Osteocyte (in vitro differentiated cells): ENCODE measurements around the gene HHIP. TPM values are rescaled to one million over a fixed set of nuclear protein-coding genes. Genes with fewer than 3 reads are reported as not detected.

Experiments used
- DNase-seq: peaks from one replicate; pipeline ENCODE4 v3.0.0; 2021; ENCODE audit warnings: mixed read lengths; ENCODE audit not compliant: unreplicated experiment; ENCODE audit errors: extremely low spot score
- H3K27ac Mint-ChIP-seq: one replicate; pipeline ENCODE4 v1.8.0; 2021; ENCODE audit warnings: mild to moderate bottlenecking, mixed read lengths; ENCODE audit not compliant: unreplicated experiment
- H3K27me3 Mint-ChIP-seq: one replicate; pipeline ENCODE4 v1.8.0; 2021; ENCODE audit warnings: mixed read lengths; ENCODE audit not compliant: unreplicated experiment
- H3K36me3 Mint-ChIP-seq: one replicate; pipeline ENCODE4 v1.8.0; 2021; ENCODE audit warnings: mixed read lengths; ENCODE audit not compliant: unreplicated experiment
- H3K4me1 Mint-ChIP-seq: one replicate; pipeline ENCODE4 v1.8.0; 2021; ENCODE audit warnings: mixed read lengths; ENCODE audit not compliant: unreplicated experiment
- H3K4me3 Mint-ChIP-seq: one replicate; pipeline ENCODE4 v1.8.0; 2021; ENCODE audit warnings: mild to moderate bottlenecking, moderate library complexity, mixed read lengths; ENCODE audit not compliant: unreplicated experiment
- H3K9me3 Mint-ChIP-seq: one replicate; pipeline ENCODE4 v1.8.0; 2021; ENCODE audit warnings: mixed read lengths; ENCODE audit not compliant: unreplicated experiment
- CTCF ChIP-seq: fragments of 200-600 bp; sonication (generic); IDR thresholded peaks from 2 replicates; pipeline ENCODE4 v1.5.0; 2021; ENCODE audit warnings: antibody characterized with exemption, mild to moderate bottlenecking, moderate library complexity
- total RNA-seq: library from RNA; stranded (reverse); gene quantifications from 2 replicates; pipeline ENCODE4 v1.2.1, GENCODE V29; 2021

The HHIP gene
- total RNA-seq, 1 donor from 2014 or later, result 0.97 TPM

- H3K4me3 Mint-ChIP-seq, result peak overlapping the region; percentile 33
- H3K9me3 Mint-ChIP-seq, result no peaks in the 10 kb centered on the region
- no peak for DNase-seq
- H3K27me3 Mint-ChIP-seq, result peaks cover 5% of the 10 kb centered on the region
- H3K36me3 Mint-ChIP-seq, result no peaks in the 10 kb centered on the region
- H3K27ac Mint-ChIP-seq, result no peak overlapping the region
- H3K4me1 Mint-ChIP-seq, result peaks cover 16% of the 10 kb centered on the region
- TF ChIP-seq CTCF, result no peak
Measured at GRCh38 chr4:144644368-144645101, 1.4 kb upstream of the HHIP start.

- Mint-ChIP-seq H3K4me3 (peak overlapping the region; percentile 64), H3K36me3 (no peaks in the 10 kb centered on the region), H3K27me3 (peaks cover 5% of the 10 kb centered on the region), H3K4me1 (peaks cover 22% of the 10 kb centered on the region), H3K27ac (no peak overlapping the region), H3K9me3 (no peaks in the 10 kb centered on the region)
- TF ChIP-seq CTCF, result no peak
- DNase-seq, result no peak
Measured at GRCh38 chr4:144645102-144645630, 790 bp upstream of the HHIP start.

GRCh38 chr4:144646523-144647094 is 653 bp downstream of the HHIP start:
- Mint-ChIP-seq H3K4me1 (peaks cover 30% of the 10 kb centered on the region), H3K27ac (peak overlapping the region; percentile 74), H3K4me3 (peak overlapping the region; percentile 91), H3K36me3 (no peaks in the 10 kb centered on the region), H3K27me3 (peaks cover 5% of the 10 kb centered on the region), H3K9me3 (no peaks in the 10 kb centered on the region)
- TF ChIP-seq CTCF, result no peak
- DNase-seq, result no peak

- peaks cover 5% of the 10 kb centered on the region for H3K27me3 Mint-ChIP-seq
- no peaks in the 10 kb centered on the region for H3K36me3 Mint-ChIP-seq
- TF ChIP-seq CTCF, result no peak
- peak overlapping the region; percentile 5 for H3K27ac Mint-ChIP-seq
- no peaks in the 10 kb centered on the region for H3K9me3 Mint-ChIP-seq
- DNase-seq, result no peak
- peak overlapping the region; percentile 91 for H3K4me3 Mint-ChIP-seq
- H3K4me1 Mint-ChIP-seq, result peaks cover 30% of the 10 kb centered on the region
Measured at GRCh38 chr4:144647095-144647561, 1.2 kb downstream of the HHIP start.

DNA sequence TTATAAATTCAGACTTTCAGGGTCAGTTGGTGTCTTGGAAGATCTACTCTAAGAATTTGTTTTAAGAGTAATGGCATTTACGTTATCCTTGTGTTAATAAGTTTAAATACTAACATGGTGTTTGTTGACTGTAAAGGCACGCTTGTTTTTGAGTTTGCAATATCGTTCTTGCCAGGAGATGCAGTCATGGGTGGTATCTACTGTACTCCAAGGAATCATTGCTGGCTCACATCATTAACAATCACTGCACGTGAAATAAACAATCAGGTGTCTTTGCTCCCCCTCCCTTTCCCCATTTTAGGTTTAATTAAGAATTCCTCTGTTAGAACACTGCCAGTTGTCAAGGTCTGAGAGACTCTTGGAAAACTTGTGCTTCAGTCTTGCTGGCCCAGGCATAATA is 1.6 kb downstream of the HHIP start:
- H3K27ac Mint-ChIP-seq, result no peak overlapping the region
- H3K4me1 Mint-ChIP-seq, result peaks cover 30% of the 10 kb centered on the region

More for the DNA sequence above, 1.6 kb downstream of the HHIP start:
- Mint-ChIP-seq H3K36me3 (no peaks in the 10 kb centered on the region), H3K27me3 (peaks cover 5% of the 10 kb centered on the region), H3K4me3 (peak overlapping the region; percentile 91), H3K9me3 (no peaks in the 10 kb centered on the region)
- TF ChIP-seq CTCF, result no peak
- DNase-seq, result no peak
